Measurements from ENCODE around the gene CCDC51. TPM values are rescaled to one million over a fixed set of nuclear protein-coding genes. Genes with fewer than 3 reads are reported as not detected.

CCDC51 gene
- total and polyA plus RNA-seq, 10 donors, result 8.4 to 22.2 (median 15.0) TPM

GRCh38 chr3:48412375-48413001, 27.4 kb downstream of the CCDC51 start:
- peak; percentile 58 for DNase-seq
- no peaks in the 10 kb centered on the region for H3K27me3 ChIP-seq (replicated peaks in 1 of 7)
- intact Hi-C loops (cut with DNase I; ENCODE audit: low total_unique reads), result no loop called here
- H3K36me3 ChIP-seq, result peaks cover 0 to 87% (median 25%) of the 10 kb centered on the region in 6 donors
- no peaks in the 10 kb centered on the region for H3K9me3 ChIP-seq
- TF ChIP-seq CTCF (IDR thresholded peaks at IDR 0.05 in 8 of 11, conservative IDR thresholded peaks at IDR 0.05 in 3 of 11) (no peak), POLR2A (IDR thresholded peaks at IDR 0.05) (no peak), POLR2AphosphoS5 (IDR thresholded peaks at IDR 0.05) (no peak)
- 87 to 97% (median 94%) methylated on average over 10 to 19 of the region's 19 CpGs for WGBS, 5 donors
- H3K4me1 ChIP-seq, result peaks cover 0 to 4% (median 0%) of the 10 kb centered on the region in 6 donors
- H3K27ac ChIP-seq, result no peak overlapping the region
- H3K4me3 ChIP-seq, result no peak overlapping the region

GRCh38 chr3:48411606-48412374, 28.1 kb downstream of the CCDC51 start:
- peak; percentile 54 for DNase-seq
- H3K4me1 ChIP-seq, result peaks cover 0 to 9% (median 0%) of the 10 kb centered on the region in 6 donors
- no peak overlapping the region for H3K4me3 ChIP-seq
- H3K9me3 ChIP-seq, result no peaks in the 10 kb centered on the region
- TF ChIP-seq POLR2A (IDR thresholded peaks at IDR 0.05) (no peak), POLR2AphosphoS5 (IDR thresholded peaks at IDR 0.05) (no peak), CTCF (IDR thresholded peaks at IDR 0.05 in 8 of 11, conservative IDR thresholded peaks at IDR 0.05 in 3 of 11) (no peak)
- no peak overlapping the region for H3K27ac ChIP-seq
- intact Hi-C loops (cut with DNase I; ENCODE audit: low total_unique reads), result no loop called here
- no peaks in the 10 kb centered on the region for H3K27me3 ChIP-seq (replicated peaks in 1 of 7)
- peaks cover 0 to 83% (median 25%) of the 10 kb centered on the region in 6 donors for H3K36me3 ChIP-seq
- WGBS, 5 donors, result 78 to 91% (median 89%) methylated on average over 11 of the region's 11 CpGs

- WGBS, 5 donors, result 88 to 95% (median 93%) methylated on average over 7 to 9 of the region's 9 CpGs
- H3K36me3 ChIP-seq, result peaks cover 0 to 86% (median 25%) of the 10 kb centered on the region in 6 donors
Measured at GRCh38 chr3:48411041-48411588, 28.8 kb downstream of the CCDC51 start.

More at GRCh38 chr3:48411041-48411588, 28.8 kb downstream of the CCDC51 start:
- H3K4me1 ChIP-seq, result peaks cover 0 to 14% (median 0%) of the 10 kb centered on the region in 6 donors
- DNase-seq, result peak; percentile 27
- no peaks in the 10 kb centered on the region for H3K9me3 ChIP-seq
- intact Hi-C loops (cut with DNase I; ENCODE audit: low total_unique reads), result no loop called here
- no peaks in the 10 kb centered on the region for H3K27me3 ChIP-seq (replicated peaks in 1 of 7)
- H3K27ac ChIP-seq, result no peak overlapping the region
- TF ChIP-seq POLR2A (IDR thresholded peaks at IDR 0.05), result no peak
- no peak for TF ChIP-seq CTCF (IDR thresholded peaks at IDR 0.05 in 8 of 11, conservative IDR thresholded peaks at IDR 0.05 in 3 of 11)
- no peak for TF ChIP-seq POLR2AphosphoS5 (IDR thresholded peaks at IDR 0.05)
- no peak overlapping the region for H3K4me3 ChIP-seq
